HG03460 (cell line): ENCODE data around the gene CIB1.

ENCODE experiments used
- ATAC-seq: cut with Tn5 transposase; IDR thresholded peaks from one replicate; pipeline ENCODE4 v1.9.1; 2021; ENCODE audit not compliant: unreplicated experiment

CIB1 gene

DNA sequence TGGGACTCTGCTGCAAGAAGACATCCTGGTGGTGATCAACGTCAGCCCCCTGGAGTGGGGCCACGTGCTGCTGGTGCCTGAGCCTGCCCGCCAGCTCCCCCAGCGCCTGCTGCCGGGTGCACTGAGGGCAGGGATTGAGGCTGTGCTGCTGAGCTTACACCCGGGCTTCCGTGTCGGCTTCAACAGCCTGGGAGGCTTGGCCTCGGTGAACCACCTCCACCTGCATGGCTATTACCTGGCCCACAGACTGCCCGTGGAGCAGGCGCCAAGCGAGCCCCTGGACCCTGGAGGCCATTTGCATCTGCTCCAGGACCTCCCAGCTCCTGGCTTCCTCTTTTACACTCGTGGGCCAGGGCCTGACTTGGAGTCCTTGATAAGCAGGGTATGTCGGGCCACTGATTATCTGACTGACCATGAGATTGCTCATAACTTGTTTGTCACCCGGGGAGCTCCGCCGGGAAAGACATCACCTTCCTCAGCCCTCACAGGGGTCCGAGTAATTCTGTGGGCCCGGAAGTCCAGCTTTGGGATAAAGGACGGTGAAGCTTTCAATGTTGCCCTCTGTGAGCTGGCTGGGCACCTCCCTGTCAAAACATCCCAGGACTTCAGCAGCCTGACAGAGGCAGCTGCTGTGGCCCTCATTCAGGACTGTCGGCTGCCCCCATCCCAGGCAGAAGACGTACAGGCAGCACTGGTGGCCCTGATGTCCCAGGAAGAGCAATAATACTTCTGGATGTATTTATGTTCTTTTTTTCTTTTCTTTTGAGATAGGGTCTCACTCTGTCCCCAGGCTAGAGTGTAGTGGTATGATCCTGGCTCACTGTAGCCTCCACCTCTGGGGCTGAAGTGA is 7.8 kb upstream of the CIB1 start:
- no peak for ATAC-seq

DNA sequence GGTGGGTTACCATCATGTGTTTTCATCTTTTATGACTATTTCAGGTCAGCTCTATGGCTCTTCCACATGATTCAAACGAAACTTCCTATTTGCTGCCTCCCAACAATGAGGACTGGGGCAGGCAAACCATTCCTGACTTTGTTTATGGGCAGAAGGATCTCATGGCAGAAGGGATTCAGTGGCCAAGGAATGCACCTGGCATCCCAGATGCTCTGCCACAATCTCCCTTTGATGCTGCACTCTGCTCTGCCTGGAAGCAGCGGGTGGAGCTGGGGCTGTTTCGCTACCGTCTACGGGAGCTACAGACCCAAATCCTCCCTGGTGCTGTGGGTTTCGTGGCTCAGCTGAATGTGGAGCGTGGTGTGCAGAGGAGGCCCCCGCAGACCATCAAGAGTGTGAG is 7.1 kb upstream of the CIB1 start:
- ATAC-seq = no peak

DNA sequence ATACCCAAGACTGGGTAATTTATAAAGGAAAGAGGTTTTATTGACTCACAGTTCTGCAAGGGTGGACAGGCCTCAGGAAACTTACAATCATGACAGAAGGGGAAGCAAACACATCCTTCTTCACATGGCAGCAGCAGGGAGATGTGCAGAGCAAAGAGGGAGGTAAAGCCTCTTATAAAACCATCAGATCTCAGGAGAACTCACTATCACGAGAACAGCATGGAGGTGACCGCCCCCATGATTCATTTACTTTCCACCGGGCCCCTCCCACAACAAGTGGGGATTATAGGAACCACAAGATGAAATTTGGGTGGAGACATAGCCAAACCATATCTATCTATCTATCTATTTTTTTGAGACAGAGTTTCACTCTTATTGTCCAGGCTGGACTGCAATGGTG is 5.6 kb upstream of the CIB1 start:
- ATAC-seq = no peak

- ATAC-seq = peak; percentile 59
Measured at GRCh38 chr15:90234096-90234988, 601 bp upstream of the CIB1 start, which contains the start of gene GDPGP1. Gene GDPGP1, plus strand, starts transcription at chr15:90234209. Its CDS starts 6,700 bp downstream, at chr15:90240909.

GRCh38 chr15:90232941-90233386 is 777 bp downstream of the CIB1 start:
- no peak for ATAC-seq

DNA sequence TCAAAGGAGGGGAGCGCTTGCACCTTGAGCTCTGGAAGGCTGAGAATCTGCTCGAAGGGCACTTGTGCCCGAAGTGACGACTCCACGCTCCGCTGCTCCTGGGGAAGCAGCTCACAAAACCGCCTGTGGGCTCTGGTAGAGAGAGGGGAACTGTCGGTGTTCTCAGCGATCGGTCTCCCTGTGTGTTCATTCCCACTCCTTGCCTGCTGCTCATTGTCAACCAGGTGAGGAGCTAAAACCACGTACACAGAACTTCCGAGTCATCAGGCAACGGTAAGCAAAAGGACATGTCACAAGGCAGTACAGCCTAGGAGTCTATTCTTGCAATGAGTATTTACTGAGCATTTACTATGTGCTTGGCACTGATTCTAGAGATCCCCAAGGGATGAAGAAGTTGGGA is 1.5 kb downstream of the CIB1 start:
- no peak for ATAC-seq

GRCh38 chr15:90231028-90232017 is 2.4 kb downstream of the CIB1 start:
- ATAC-seq = no peak

GRCh38 chr15:90230610-90231009 is 3.1 kb downstream of the CIB1 start:
- no peak for ATAC-seq

- ATAC-seq = no peak
Measured at GRCh38 chr15:90230071-90230494, 3.7 kb downstream of the CIB1 start.

DNA sequence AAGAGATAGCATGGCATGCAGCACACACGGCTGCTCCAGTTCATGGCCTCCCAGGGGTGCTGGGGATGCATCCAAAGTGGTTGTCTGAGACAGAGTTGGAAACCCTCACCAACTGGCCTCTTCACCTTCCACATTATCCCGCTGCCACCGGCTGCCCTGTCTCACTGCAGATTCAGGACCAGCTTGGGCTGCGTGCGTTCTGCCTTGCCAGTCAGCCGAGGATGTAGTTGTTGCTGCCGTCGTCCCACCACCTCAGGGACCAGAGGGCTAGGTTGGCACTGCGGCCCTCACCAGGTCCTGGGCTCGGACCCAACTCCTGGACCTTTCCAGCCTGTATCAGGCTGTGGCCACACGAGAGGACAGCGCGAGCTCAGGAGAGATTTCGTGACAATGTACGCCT is 4.8 kb downstream of the CIB1 start:
- no peak for ATAC-seq

DNA sequence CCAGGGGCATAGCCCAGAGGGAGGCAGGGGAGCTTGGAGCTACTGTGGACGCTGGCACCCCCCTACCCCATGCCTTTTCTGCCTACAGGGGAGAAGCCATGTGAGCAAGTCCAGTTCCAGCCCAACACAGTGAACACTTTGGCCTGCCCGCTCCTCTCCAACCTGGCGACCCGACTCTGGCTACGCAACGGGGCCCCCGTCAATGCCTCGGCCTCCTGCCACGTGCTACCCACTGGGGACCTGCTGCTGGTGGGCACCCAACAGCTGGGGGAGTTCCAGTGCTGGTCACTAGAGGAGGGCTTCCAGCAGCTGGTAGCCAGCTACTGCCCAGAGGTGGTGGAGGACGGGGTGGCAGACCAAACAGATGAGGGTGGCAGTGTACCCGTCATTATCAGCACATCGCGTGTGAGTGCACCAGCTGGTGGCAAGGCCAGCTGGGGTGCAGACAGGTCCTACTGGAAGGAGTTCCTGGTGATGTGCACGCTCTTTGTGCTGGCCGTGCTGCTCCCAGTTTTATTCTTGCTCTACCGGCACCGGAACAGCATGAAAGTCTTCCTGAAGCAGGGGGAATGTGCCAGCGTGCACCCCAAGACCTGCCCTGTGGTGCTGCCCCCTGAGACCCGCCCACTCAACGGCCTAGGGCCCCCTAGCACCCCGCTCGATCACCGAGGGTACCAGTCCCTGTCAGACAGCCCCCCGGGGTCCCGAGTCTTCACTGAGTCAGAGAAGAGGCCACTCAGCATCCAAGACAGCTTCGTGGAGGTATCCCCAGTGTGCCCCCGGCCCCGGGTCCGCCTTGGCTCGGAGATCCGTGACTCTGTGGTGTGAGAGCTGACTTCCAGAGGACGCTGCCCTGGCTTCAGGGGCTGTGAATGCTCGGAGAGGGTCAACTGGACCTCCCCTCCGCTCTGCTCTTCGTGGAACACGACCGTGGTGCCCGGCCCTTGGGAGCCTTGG is 5.6 kb downstream of the CIB1 start:
- ATAC-seq = no peak

GRCh38 chr15:90227336-90227735 is 6.4 kb downstream of the CIB1 start:
- no peak for ATAC-seq

- no peak for ATAC-seq
Measured at GRCh38 chr15:90225504-90226234, 8.1 kb downstream of the CIB1 start.

DNA sequence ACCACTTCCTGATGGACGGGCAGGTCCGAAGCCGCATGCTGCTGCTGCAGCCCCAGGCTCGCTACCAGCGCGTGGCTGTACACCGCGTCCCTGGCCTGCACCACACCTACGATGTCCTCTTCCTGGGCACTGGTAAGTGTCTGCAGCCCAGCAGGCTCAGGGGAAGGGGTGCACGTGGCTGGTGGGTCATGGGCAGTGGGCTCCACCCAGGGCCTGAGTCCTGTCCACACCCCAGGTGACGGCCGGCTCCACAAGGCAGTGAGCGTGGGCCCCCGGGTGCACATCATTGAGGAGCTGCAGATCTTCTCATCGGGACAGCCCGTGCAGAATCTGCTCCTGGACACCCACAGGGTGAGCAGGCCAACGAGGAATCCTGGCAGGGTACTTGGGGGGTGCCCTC is 8.7 kb downstream of the CIB1 start:
- no peak for ATAC-seq

DNA sequence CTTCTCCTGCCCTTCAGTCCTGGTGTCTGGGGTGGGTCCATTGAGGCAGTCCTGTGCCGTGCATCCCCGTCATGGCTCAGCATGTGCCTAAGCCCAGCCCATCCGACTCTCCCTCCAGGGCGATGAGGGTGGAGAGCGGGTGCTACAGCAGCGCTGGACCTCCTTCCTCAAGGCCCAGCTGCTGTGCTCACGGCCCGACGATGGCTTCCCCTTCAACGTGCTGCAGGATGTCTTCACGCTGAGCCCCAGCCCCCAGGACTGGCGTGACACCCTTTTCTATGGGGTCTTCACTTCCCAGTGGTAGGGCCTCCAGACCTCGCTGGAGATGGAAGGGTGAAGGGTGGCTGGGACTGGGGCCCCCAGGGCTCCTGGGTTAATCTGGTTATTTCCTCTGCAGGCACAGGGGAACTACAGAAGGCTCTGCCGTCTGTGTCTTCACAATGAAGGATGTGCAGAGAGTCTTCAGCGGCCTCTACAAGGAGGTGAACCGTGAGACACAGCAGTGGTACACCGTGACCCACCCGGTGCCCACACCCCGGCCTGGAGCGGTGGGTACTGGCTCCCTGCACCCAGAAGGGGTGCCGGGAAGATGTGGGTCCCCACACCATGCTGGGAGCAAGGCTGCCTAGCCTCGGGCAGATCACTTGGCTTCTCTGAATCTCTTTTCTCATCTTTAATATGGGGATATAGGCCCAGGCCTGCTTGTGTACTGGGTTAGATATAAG is 10.1 kb downstream of the CIB1 start:
- ATAC-seq = no peak

- ATAC-seq = no peak
Measured at GRCh38 chr15:90222547-90222946, 11.2 kb downstream of the CIB1 start.

GRCh38 chr15:90221246-90221900 is 12.4 kb downstream of the CIB1 start:
- no peak for ATAC-seq
